ENCODE results near the gene DAGLA. TPM values are rescaled to one million over a fixed set of nuclear protein-coding genes. Genes with fewer than 3 reads are reported as not detected.

Gene DAGLA
- total and polyA plus RNA-seq, 2 experiments from 2014 or later: 7.4 to 8.9 TPM

- Histone ChIP-seq H3K9me2 (replicated peaks; ENCODE audit: insufficient read depth) (no peaks in the 10 kb centered on the region), H3K4me2 (no peak overlapping the region), H3K36me3 (replicated peaks; ENCODE audit: insufficient read depth, low read depth) (no peaks in the 10 kb centered on the region), H3K9me3 (ENCODE audit: low read depth) (no peaks in the 10 kb centered on the region), H3K27me3 (no peaks in the 10 kb centered on the region), H3K4me1 (ENCODE audit: insufficient read depth) (no peaks in the 10 kb centered on the region), H3K27ac (no peak overlapping the region), H2AFZ (no peak overlapping the region), H3K4me3 (no peak overlapping the region), H4K20me1 (ENCODE audit: insufficient read depth, poor library complexity, severe bottlenecking) (no peaks in the 10 kb centered on the region), H3K79me2 (no peaks in the 10 kb centered on the region)
- no peak for TF ChIP-seq EZH2 (IDR thresholded peaks at IDR 0.05; ENCODE audit: borderline replicate concordance)
- WGBS (ENCODE audit: low lambda C conversion rate, missing lambda C conversion rate): 88% methylated on average over 8 of the region's 8 CpGs
- no peak for DNase-seq (ENCODE audit: low spot score)
These were observed 48.7 kb downstream of the DAGLA start for GRCh38 chr11:61728940-61729219.

GRCh38 chr11:61730240-61730994 lies 50.2 kb downstream of the DAGLA start:
- TF ChIP-seq EZH2 (IDR thresholded peaks at IDR 0.05; ENCODE audit: borderline replicate concordance) (no peak), CTCF (IDR thresholded peaks at IDR 0.05; ENCODE audit: poor library complexity) (no peak), EZH2phosphoT487 (IDR thresholded peaks at IDR 0.05; ENCODE audit: low read depth, severe bottlenecking, unreplicated experiment) (no peak)
- no peak overlapping the region for H3K4me2 ChIP-seq
- no peaks in the 10 kb centered on the region for H3K79me2 ChIP-seq
- DNase-seq (ENCODE audit: low spot score): no peak
- no peaks in the 10 kb centered on the region for H3K36me3 ChIP-seq (replicated peaks; ENCODE audit: insufficient read depth, low read depth)
- H3K4me1 ChIP-seq (ENCODE audit: insufficient read depth): no peaks in the 10 kb centered on the region
- no peak overlapping the region for H3K27ac ChIP-seq
- no peak overlapping the region for H2AFZ ChIP-seq
- 76% methylated on average over 13 of the region's 13 CpGs for WGBS (ENCODE audit: low lambda C conversion rate, missing lambda C conversion rate)
- H3K9me2 ChIP-seq (replicated peaks; ENCODE audit: insufficient read depth): no peaks in the 10 kb centered on the region
- H3K9me3 ChIP-seq (ENCODE audit: low read depth): no peaks in the 10 kb centered on the region
- H3K27me3 ChIP-seq: no peaks in the 10 kb centered on the region
- no peaks in the 10 kb centered on the region for H4K20me1 ChIP-seq (ENCODE audit: insufficient read depth, poor library complexity, severe bottlenecking)
- H3K4me3 ChIP-seq: no peak overlapping the region

GRCh38 chr11:61731211-61731951 lies 51.2 kb downstream of the DAGLA start:
- Histone ChIP-seq H3K4me2 (no peak overlapping the region), H2AFZ (no peak overlapping the region), H3K36me3 (replicated peaks; ENCODE audit: insufficient read depth, low read depth) (no peaks in the 10 kb centered on the region), H4K20me1 (ENCODE audit: insufficient read depth, poor library complexity, severe bottlenecking) (no peaks in the 10 kb centered on the region), H3K79me2 (no peaks in the 10 kb centered on the region), H3K9me3 (ENCODE audit: low read depth) (no peaks in the 10 kb centered on the region), H3K9me2 (replicated peaks; ENCODE audit: insufficient read depth) (no peaks in the 10 kb centered on the region), H3K27ac (no peak overlapping the region), H3K4me1 (ENCODE audit: insufficient read depth) (no peaks in the 10 kb centered on the region), H3K4me3 (no peak overlapping the region), H3K27me3 (no peaks in the 10 kb centered on the region)
- no peak for DNase-seq (ENCODE audit: low spot score)
- TF ChIP-seq CTCF (IDR thresholded peaks at IDR 0.05; ENCODE audit: poor library complexity): no peak
- TF ChIP-seq EZH2 (IDR thresholded peaks at IDR 0.05; ENCODE audit: borderline replicate concordance): no peak
- no peak for TF ChIP-seq EZH2phosphoT487 (IDR thresholded peaks at IDR 0.05; ENCODE audit: low read depth, severe bottlenecking, unreplicated experiment)
- 94% methylated on average over 19 of the region's 19 CpGs for WGBS (ENCODE audit: low lambda C conversion rate, missing lambda C conversion rate)

- H3K4me2 ChIP-seq: no peak overlapping the region
- H3K4me1 ChIP-seq (ENCODE audit: insufficient read depth): no peaks in the 10 kb centered on the region
- H3K36me3 ChIP-seq (replicated peaks; ENCODE audit: insufficient read depth, low read depth): no peaks in the 10 kb centered on the region
- no peaks in the 10 kb centered on the region for H3K79me2 ChIP-seq
- H3K27ac ChIP-seq: no peak overlapping the region
- TF ChIP-seq EZH2 (IDR thresholded peaks at IDR 0.05; ENCODE audit: borderline replicate concordance) (no peak), EZH2phosphoT487 (IDR thresholded peaks at IDR 0.05; ENCODE audit: low read depth, severe bottlenecking, unreplicated experiment) (no peak), CTCF (IDR thresholded peaks at IDR 0.05; ENCODE audit: poor library complexity) (no peak)
- H3K9me2 ChIP-seq (replicated peaks; ENCODE audit: insufficient read depth): no peaks in the 10 kb centered on the region
- DNase-seq (ENCODE audit: low spot score): no peak
- 87% methylated on average over 8 of the region's 8 CpGs for WGBS (ENCODE audit: low lambda C conversion rate, missing lambda C conversion rate)
- H3K9me3 ChIP-seq (ENCODE audit: low read depth): no peaks in the 10 kb centered on the region
- no peak overlapping the region for H3K4me3 ChIP-seq
- H3K27me3 ChIP-seq: no peaks in the 10 kb centered on the region
- H4K20me1 ChIP-seq (ENCODE audit: insufficient read depth, poor library complexity, severe bottlenecking): no peaks in the 10 kb centered on the region
- H2AFZ ChIP-seq: no peak overlapping the region
These were observed 51.9 kb downstream of the DAGLA start for GRCh38 chr11:61731952-61732675.

Data from hepatocyte (in vitro differentiated cells).